Measurements from ENCODE around the gene ITGAX. TPM values are rescaled to one million over a fixed set of nuclear protein-coding genes. Genes with fewer than 3 reads are reported as not detected.
A peak's percentile ranks its signal among the peaks of the same experiment; 100 is the strongest.

ITGAX gene
- polyA plus RNA-seq, 1 donor = 2.9 TPM

DNA sequence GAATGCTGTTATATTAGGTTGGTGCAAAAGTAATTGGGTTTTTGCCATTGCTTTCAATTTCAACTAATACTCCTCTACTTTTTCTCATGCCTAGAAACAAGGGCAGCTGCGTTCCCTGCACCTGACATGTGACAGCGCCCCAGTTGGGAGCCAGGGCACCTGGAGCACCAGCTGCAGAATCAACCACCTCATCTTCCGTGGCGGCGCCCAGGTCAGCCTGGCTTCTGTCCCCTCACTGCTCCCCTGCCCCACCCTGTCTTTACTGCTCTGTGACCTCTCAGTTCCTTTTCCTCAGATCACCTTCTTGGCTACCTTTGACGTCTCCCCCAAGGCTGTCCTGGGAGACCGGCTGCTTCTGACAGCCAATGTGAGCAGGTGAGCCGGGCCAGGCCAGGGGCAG lies 21.7 kb downstream of the ITGAX start:
- no peak for DNase-seq

DNA sequence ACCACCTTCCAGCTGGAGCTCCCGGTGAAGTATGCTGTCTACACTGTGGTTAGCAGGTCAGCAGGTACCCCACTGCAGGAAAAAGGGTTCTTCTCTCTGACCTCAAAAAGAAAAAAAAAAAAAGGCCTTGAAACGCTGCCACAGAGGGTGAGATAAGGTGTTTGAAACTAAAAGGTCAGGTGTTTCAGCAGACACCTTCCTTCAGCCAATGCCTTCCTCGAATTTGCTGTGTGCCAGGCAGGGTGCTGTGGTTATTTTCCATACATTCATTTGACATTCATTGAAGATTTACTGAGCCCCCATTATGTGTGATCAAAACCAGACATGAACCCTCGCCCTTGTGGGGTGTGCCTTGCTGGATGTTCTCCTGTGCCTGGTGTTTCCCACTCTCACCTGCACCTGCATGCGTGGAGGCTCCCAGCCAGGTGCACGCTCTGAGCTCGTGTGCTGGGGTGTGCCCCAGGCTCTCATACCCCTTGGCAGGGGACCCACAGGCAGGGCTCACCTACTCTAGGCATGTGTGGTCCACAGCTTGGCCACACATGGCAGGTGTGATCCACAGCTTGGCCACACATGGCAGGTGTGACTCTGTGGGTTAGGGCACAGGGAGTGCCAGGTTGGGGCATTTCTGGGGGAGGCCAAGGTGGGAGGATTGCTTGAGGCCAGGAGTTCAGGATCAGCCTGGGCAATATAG lies 22.4 kb downstream of the ITGAX start:
- no peak for DNase-seq

DNA sequence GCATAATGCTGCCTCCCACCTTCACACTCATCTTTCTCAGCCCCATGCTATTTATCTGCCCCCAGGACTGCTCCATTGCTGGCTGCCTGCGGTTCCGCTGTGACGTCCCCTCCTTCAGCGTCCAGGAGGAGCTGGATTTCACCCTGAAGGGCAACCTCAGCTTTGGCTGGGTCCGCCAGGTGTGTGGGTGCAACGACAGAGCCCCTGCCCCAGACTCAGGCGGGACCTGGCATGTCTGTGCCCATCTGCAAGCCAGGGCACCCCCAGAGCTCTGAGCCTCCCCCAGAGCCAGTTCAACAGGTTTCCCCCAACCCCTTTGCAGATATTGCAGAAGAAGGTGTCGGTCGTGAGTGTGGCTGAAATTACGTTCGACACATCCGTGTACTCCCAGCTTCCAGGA lies 25.2 kb downstream of the ITGAX start:
- no peak for DNase-seq

DNA sequence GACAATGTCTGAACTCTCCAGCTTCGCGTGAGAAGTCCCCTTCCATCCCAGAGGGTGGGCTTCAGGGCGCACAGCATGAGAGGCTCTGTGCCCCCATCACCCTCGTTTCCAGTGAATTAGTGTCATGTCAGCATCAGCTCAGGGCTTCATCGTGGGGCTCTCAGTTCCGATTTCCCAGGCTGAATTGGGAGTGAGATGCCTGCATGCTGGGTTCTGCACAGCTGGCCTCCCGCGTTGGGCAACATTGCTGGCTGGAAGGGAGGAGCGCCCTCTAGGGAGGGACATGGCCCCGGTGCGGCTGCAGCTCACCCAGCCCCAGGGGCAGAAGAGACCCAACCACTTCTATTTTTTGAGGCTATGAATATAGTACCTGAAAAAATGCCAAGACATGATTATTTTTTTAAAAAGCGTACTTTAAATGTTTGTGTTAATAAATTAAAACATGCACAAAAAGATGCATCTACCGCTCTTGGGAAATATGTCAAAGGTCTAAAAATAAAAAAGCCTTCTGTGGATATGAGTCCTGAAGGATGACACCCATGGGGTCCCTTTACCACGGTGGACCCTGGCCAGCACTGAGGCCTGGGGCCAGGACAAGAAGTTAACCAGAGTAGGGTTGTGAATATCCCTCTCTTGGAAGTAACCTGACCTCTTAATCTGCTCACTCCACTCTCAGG lies 27.6 kb downstream of the ITGAX start:
- DNase-seq = peak; percentile 36

DNA sequence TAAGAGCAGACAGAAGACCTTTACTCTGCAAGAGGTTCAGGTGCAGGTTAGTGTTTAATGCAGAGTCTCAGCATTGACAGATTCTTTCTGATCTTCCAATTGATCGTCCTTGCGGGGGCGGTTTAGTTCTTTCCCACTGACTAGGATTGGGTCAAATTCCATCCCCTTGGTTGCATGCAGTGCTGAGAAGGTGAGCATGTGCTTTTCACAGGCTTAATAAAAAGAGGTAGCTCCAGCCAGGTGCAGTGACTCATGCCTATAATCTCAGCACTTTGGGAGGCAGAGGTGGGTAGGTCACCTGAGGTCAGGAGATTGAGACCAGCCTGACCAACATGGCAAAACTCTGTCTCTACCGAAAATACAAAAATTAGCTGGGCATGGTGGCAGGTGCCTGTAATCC lies 30.7 kb downstream of the ITGAX start:
- DNase-seq = no peak

DNA sequence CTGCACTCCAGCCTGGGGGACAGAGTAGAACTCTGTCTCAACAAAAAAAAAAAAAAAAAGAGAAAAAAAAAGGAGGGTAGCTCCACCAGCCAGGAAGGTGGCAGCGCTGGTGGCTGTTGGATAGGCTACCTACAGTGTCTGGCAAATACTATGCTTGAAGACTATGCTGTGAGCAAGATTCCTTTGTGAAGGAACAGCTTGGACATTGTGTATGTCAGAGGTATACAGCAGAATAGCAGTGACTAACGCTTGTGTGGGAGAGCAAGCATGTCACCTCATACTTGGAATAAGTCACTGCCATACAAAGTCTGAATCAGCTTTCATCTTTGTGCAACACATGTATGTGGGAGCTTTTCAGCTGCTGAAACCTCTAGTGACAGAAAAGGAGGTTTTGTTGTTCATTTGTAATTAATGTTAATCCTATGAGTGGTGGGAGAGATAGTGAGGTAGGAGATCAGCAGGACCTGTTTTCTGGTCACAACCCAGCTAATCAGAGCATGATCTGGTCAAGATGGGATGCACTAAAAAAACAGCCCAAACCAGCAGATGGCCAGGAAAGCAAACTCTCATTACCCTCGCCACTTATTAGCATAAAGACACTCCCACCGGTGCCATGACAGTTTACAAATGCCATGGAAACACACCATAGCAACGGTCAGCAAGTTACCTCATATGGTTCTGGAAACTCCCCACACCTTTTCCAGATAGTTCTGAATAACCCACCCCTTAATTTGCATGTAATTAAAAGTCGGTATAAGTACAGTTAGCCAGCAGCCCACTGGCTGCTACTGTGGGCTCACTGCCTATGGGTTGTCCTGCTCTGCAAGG lies 31.4 kb downstream of the ITGAX start:
- no peak for DNase-seq

DNA sequence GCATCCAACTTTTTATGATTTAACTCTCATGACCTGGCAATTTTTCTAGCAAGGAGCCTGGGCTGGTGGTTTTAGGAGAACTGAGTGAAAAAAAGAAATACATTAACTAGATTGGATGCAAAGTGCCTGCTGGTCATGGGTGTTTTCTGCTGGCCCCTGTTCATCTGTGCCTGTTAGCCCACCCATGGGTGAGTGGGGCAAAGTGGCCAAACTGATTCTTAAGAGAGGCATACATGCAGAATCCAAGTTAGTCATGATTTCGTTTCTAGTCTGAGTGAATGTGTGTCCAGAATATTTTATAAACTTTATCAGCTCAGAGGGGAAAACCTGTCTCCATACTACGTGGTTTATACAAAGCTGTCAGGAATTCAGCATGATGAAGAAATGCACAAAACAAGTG lies 33.6 kb downstream of the ITGAX start:
- no peak for DNase-seq

DNA sequence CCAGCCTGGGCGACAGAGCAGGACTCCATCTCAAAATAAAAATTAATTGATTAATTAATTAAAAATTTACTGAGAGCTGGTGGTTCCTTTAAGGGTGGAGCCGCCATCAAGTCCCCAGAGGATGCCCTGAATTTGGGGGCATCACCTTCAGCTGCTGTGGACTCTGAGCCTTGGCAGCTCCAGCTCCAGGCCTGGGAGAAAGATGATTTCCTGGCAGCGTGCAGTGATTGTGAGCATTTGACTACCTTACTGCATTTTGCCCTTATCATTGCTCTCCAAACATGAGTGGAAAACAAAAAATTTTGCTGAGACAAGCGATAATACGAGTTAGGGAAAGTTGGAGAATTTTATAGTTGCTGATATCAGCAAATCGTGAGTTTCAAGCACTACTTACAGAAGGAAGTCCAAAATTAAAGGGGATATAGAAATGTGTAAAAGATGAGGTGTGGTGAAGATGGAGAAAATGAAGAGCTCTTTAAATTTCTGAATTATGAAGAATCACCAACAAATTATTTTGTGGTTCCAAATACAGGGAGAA lies 35.6 kb downstream of the ITGAX start:
- no peak for DNase-seq

GRCh38 chr16:31393056-31393455 lies 38.1 kb downstream of the ITGAX start, which contains the start of gene ITGAD:
ITGAD (plus strand) TSS chr16:31393335; CDS start chr16:31393361, 26 bp downstream.
- DNase-seq = no peak

DNA sequence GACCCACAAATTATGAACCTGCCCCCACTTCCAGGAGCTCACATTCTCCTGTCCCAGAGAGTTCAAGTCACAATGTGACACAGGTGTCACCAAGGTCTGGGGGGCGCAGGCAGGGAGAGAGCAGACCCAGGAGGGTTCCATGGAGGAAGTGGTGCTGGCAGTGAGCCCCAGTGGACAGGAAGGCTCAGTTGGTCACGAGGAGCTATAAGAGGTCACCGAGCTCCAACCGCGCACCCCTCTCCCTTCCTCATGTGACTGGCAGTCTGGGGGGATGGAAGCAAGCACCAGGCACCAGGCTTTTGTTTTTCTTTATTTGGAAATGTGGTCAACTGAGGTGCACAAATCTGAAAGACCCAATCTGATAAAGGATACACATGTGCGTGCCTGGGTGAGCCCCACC lies 40.7 kb downstream of the ITGAX start:
- peak; percentile 12 for DNase-seq

- no peak for DNase-seq
Measured at GRCh38 chr16:31397096-31397660, 42.2 kb downstream of the ITGAX start.

DNA sequence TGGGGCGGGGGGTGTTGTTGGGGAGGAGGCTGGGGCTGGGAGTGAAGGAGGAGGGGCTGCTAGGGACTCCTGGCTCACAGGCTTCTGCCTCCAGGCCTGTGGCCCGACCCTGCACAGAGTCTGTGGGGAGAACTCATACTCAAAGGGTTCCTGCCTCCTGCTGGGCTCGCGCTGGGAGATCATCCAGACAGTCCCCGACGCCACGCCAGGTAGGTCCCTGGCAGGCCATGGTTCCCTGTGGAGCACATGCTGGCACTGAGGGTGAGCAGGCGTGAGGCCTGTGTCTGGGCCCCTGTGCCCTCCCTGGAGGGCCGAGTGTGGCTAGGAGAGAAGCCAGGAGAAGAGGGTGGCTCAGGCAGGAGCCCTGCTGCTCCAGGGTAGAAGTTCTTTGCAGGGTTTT lies 42.7 kb downstream of the ITGAX start:
- DNase-seq = no peak

GRCh38 chr16:31400191-31400590 lies 45.2 kb downstream of the ITGAX start:
- no peak for DNase-seq

- no peak for DNase-seq
Measured at GRCh38 chr16:31401436-31401835, 46.5 kb downstream of the ITGAX start.

DNA sequence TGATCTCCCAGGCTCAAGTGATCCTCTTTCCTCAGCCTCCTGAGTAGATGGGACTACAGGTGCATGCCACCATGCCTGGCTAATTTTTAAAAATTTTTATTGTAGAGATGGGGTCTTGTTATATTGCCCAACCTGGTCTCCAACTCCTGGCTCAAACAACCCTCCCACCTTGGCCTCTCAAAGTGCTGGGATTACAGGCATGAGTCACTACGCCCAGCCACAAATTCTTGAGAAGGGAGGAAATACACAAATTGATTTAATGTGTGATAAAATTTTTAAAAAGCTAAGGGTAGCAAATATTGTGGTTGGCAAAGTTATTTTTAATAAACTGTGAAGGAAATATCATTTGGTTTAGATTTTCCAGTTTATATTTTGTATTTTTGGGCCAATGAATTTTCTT lies 47.7 kb downstream of the ITGAX start:
- no peak for DNase-seq

GRCh38 chr16:31403590-31404352 lies 48.8 kb downstream of the ITGAX start:
- no peak for DNase-seq

DNA sequence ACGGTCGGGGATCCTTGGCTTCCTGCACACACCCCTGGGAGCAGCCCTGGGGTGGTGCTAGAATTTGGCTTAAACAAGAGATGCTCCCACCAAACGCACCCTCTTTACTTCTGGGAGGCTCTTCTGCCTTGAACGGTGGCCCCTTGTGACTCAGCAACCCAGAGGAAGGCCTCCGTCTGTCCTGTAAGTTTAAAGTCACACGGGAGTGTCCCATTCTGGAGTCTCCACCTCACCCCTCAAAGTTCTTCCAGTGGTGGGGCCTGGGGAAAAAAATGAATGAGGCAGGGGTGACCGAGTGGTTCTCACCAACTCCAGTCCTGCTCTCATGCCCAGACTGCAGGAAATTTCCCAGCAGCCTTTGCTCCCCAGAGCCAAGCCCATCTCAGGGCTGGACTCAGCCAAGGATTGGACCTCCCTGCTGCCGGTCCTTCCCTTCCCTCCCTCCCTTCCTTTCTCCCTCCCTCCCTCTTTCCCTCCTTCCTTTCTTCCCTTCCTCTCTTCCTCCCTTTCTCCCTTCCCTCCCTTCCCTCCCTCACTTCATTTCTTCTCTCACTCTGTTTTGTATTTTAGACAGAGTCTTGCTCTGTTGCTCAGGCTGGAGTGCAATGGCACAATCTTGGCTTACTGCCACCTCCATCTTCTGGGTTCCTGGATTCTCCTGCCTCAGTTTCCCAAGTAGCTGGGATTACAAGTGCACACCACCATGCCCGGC lies 49.5 kb downstream of the ITGAX start:
- no peak for DNase-seq

DNA sequence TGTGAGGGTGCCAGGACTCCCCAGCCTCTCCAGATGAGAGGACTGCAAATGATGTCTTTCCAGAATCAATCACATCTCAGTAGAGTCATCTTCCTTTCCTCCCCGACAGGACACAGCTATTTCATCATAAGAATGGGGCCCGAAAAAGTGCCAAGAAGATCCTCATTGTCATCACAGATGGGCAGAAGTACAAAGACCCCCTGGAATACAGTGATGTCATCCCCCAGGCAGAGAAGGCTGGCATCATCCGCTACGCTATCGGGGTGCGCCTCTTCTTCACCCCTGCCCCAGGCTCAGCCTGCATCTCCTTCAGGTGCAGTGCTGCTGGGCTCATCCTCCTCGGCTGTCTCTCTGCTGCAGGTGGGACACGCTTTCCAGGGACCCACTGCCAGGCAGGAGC lies 52.4 kb downstream of the ITGAX start:
- DNase-seq = no peak

DNA sequence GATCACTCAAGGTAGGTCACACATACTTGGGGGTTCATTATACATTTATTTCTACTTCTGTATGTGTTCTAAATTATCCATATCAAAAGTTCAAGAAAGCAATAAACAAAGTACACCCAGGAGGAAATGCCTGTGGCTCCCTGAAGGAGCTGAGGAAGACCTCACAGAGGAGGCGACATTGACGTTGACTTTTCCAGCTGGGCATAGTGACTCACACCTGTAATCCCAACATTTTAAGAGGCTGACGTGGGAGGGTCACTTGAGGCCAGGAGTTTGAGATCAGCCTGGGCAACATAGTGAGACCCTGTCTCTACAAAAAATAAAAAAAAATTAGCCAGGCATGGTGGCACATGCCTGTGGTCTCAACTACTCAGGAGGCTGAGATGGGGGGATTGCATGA lies 54.5 kb downstream of the ITGAX start:
- DNase-seq = no peak

GRCh38 chr16:31410082-31410481 lies 55.1 kb downstream of the ITGAX start:
- no peak for DNase-seq

All from hindlimb muscle (tissue), 1 donor.